Ishikawa (cell line): ENCODE results near the gene YARS1.

Experiments
- CREB1 ChIP-seq: IDR thresholded peaks from 2 replicates; pipeline ENCODE4 v1.6.1; 2012; ENCODE audit warnings: low read depth
- EP300 ChIP-seq: IDR thresholded peaks from 2 replicates; pipeline ENCODE4 v1.6.1; 2012; ENCODE audit warnings: borderline replicate concordance
- TF ChIP-seq, protein P1 (sequence below): IDR thresholded peaks from 2 replicates; pipeline ENCODE4 v1.6.1; 2012; ENCODE audit warnings: low read depth, mild to moderate bottlenecking

DNA sequence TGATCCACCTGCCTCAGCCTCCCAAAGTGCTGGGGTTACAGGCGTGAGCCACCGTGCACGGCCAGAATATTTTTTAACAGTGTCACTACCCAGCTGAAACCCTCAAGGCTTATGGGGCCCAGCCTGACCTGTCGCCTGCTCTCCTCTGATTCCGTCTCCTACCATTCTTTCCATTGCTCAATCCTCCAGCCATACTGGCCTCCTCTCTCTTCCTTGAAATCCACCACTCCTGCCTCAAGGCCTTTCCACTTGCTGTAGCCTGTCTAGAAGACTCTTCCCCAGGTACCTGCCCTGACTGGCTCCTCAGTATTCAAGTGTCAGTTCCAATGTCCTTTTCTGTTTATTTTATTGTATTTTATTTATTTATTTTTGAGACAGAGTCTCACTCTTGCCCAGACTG lies 53.9 kb downstream of the YARS1 start:
- TF ChIP-seq CREB1 (no peak), EP300 (no peak)
- TF ChIP-seq, protein P1, sequence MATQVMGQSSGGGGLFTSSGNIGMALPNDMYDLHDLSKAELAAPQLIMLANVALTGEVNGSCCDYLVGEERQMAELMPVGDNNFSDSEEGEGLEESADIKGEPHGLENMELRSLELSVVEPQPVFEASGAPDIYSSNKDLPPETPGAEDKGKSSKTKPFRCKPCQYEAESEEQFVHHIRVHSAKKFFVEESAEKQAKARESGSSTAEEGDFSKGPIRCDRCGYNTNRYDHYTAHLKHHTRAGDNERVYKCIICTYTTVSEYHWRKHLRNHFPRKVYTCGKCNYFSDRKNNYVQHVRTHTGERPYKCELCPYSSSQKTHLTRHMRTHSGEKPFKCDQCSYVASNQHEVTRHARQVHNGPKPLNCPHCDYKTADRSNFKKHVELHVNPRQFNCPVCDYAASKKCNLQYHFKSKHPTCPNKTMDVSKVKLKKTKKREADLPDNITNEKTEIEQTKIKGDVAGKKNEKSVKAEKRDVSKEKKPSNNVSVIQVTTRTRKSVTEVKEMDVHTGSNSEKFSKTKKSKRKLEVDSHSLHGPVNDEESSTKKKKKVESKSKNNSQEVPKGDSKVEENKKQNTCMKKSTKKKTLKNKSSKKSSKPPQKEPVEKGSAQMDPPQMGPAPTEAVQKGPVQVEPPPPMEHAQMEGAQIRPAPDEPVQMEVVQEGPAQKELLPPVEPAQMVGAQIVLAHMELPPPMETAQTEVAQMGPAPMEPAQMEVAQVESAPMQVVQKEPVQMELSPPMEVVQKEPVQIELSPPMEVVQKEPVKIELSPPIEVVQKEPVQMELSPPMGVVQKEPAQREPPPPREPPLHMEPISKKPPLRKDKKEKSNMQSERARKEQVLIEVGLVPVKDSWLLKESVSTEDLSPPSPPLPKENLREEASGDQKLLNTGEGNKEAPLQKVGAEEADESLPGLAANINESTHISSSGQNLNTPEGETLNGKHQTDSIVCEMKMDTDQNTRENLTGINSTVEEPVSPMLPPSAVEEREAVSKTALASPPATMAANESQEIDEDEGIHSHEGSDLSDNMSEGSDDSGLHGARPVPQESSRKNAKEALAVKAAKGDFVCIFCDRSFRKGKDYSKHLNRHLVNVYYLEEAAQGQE, result no peak
